HEK293 (cell line): Measurements from ENCODE around the gene HMGN1.

Experiments used
- AEBP2 ChIP-seq: fragments of 450-650 bp; formaldehyde crosslinking; IDR thresholded peaks from 2 replicates; pipeline ENCODE4 v1.5.1; 2016; ENCODE audit warnings: missing biosample characterization, missing genetic modification characterization, borderline replicate concordance
- KLF9 ChIP-seq: fragments of 450-650 bp; formaldehyde crosslinking; IDR thresholded peaks from 2 replicates; pipeline ENCODE4 v1.5.1; 2016; ENCODE audit warnings: missing biosample characterization, missing genetic modification characterization, low read depth
- PRDM1 ChIP-seq: fragments of 450-650 bp; formaldehyde crosslinking; IDR thresholded peaks from 2 replicates; pipeline ENCODE4; 2016; ENCODE audit warnings: missing biosample characterization, missing genetic modification characterization
- RBAK ChIP-seq: fragments of 450-650 bp; formaldehyde crosslinking; IDR thresholded peaks from 2 replicates; pipeline ENCODE4 v1.5.1; 2016; ENCODE audit warnings: missing biosample characterization, missing genetic modification characterization
- ZBTB11 ChIP-seq: fragments of 450-650 bp; formaldehyde crosslinking; conservative IDR thresholded peaks from 2 replicates; pipeline ENCODE4 v1.5.1; 2016; ENCODE audit warnings: low read depth, missing biosample characterization, missing genetic modification characterization
- ZBTB49 ChIP-seq: fragments of 450-650 bp; formaldehyde crosslinking; IDR thresholded peaks from 2 replicates; pipeline ENCODE4 v1.5.1; 2016; ENCODE audit warnings: missing biosample characterization, missing genetic modification characterization, low read depth
- ZBTB7A ChIP-seq: fragments of 450-650 bp; formaldehyde crosslinking; IDR thresholded peaks from 2 replicates; pipeline ENCODE4 v1.5.1; 2016; ENCODE audit warnings: low read depth, missing biosample characterization, missing genetic modification characterization
- ZFP3 ChIP-seq: fragments of 450-650 bp; formaldehyde crosslinking; IDR thresholded peaks from 2 replicates; pipeline ENCODE4 v1.5.1; 2016; ENCODE audit warnings: low read depth, missing biosample characterization, missing genetic modification characterization
- ZNF132 ChIP-seq: fragments of 450-650 bp; formaldehyde crosslinking; IDR thresholded peaks from 2 replicates; pipeline ENCODE4 v1.5.1; 2017; ENCODE audit warnings: missing biosample characterization, missing genetic modification characterization, borderline replicate concordance
- ZNF133 ChIP-seq: fragments of 450-650 bp; formaldehyde crosslinking; IDR thresholded peaks from 2 replicates; pipeline ENCODE4 v1.5.1; 2016; ENCODE audit warnings: missing biosample characterization, missing genetic modification characterization
- ZNF157 ChIP-seq: fragments of 450-650 bp; formaldehyde crosslinking; IDR thresholded peaks from 2 replicates; pipeline ENCODE4 v1.5.1; 2016; ENCODE audit warnings: missing biosample characterization, missing genetic modification characterization
- ZNF324 ChIP-seq: fragments of 450-650 bp; formaldehyde crosslinking; IDR thresholded peaks from 2 replicates; pipeline ENCODE4 v1.5.1; 2016; ENCODE audit warnings: missing biosample characterization, missing genetic modification characterization
- ZNF335 ChIP-seq: fragments of 450-650 bp; formaldehyde crosslinking; conservative IDR thresholded peaks from 2 replicates; pipeline ENCODE4 v1.5.1; 2016; ENCODE audit warnings: missing biosample characterization, missing genetic modification characterization
- ZNF350 ChIP-seq: fragments of 450-650 bp; formaldehyde crosslinking; IDR thresholded peaks from 2 replicates; pipeline ENCODE4 v1.5.0; 2017; ENCODE audit warnings: missing biosample characterization, mild to moderate bottlenecking, missing genetic modification characterization
- ZNF394 ChIP-seq: fragments of 450-650 bp; formaldehyde crosslinking; IDR thresholded peaks from 2 replicates; pipeline ENCODE4 v1.5.1; 2016; ENCODE audit warnings: missing biosample characterization, missing genetic modification characterization, mild to moderate bottlenecking, moderate library complexity, borderline replicate concordance
- ZNF423 ChIP-seq: fragments of 450-650 bp; formaldehyde crosslinking; IDR thresholded peaks from 2 replicates; pipeline ENCODE4 v1.5.1; 2016; ENCODE audit warnings: missing biosample characterization, missing genetic modification characterization
- ZNF473 ChIP-seq: fragments of 450-650 bp; formaldehyde crosslinking; IDR thresholded peaks from 2 replicates; pipeline ENCODE4 v1.5.1; 2017; ENCODE audit warnings: missing biosample characterization, missing genetic modification characterization
- ZNF529 ChIP-seq: fragments of 450-650 bp; formaldehyde crosslinking; IDR thresholded peaks from 2 replicates; pipeline ENCODE4 v1.5.1; 2017; ENCODE audit warnings: missing genetic modification characterization, missing biosample characterization; ENCODE audit not compliant: insufficient replicate concordance
- ZNF580 ChIP-seq: fragments of 450-650 bp; formaldehyde crosslinking; IDR thresholded peaks from 2 replicates; pipeline ENCODE4 v1.5.1; 2016; ENCODE audit warnings: missing biosample characterization, missing genetic modification characterization
- ZNF585B ChIP-seq: fragments of 450-650 bp; formaldehyde crosslinking; IDR thresholded peaks from 2 replicates; pipeline ENCODE4 v1.5.1; 2016; ENCODE audit warnings: missing biosample characterization, missing genetic modification characterization
- ZNF664 ChIP-seq: fragments of 450-650 bp; formaldehyde crosslinking; IDR thresholded peaks from 2 replicates; pipeline ENCODE4 v1.5.1; 2016; ENCODE audit warnings: missing biosample characterization, missing genetic modification characterization
- ZNF692 ChIP-seq: fragments of 450-650 bp; formaldehyde crosslinking; IDR thresholded peaks from 2 replicates; pipeline ENCODE4 v1.5.1; 2016; ENCODE audit warnings: missing biosample characterization, missing genetic modification characterization
- ZNF792 ChIP-seq: fragments of 450-650 bp; formaldehyde crosslinking; IDR thresholded peaks from 2 replicates; pipeline ENCODE4 v1.5.1; 2016; ENCODE audit warnings: missing biosample characterization, missing genetic modification characterization
- ZNF830 ChIP-seq: fragments of 450-650 bp; IDR thresholded peaks from 2 replicates; pipeline ENCODE4 v1.5.0; 2018; ENCODE audit warnings: missing biosample characterization, missing genetic modification characterization, low read depth, mild to moderate bottlenecking, moderate library complexity
- TF ChIP-seq, protein P1 (sequence below): IDR thresholded peaks from 2 replicates; pipeline ENCODE4 v1.6.1; 2011; ENCODE audit warnings: mild to moderate bottlenecking, low read depth, low read length, borderline replicate concordance
- TF ChIP-seq, protein P2 (sequence below): fragments of 450-650 bp; formaldehyde crosslinking; IDR thresholded peaks from 2 replicates; pipeline ENCODE4 v1.5.1; 2016; ENCODE audit warnings: missing biosample characterization, missing genetic modification characterization

HMGN1 gene

GRCh38 chr21:39313571-39314142 is 35.2 kb downstream of the HMGN1 start, which contains the start of gene BRWD1 (continued):
- TF ChIP-seq ZBTB11 (tag by site-specific recombination) (peak; percentile 84), ZNF830 (tag by site-specific recombination) (no peak), PRDM1 (tag by site-specific recombination) (peak; percentile 92), ZNF350 (tag by site-specific recombination) (peak; percentile 96), ZNF664 (peak; percentile 89; the same call in 1 of the 2 replicates), ZNF394 (tag by site-specific recombination) (peak; percentile 93), ZNF473 (tag by site-specific recombination) (no peak), ZNF792 (tag by site-specific recombination) (no peak), AEBP2 (tag by site-specific recombination) (peak; percentile 90; the same call in 1 of the 2 replicates), KLF9 (tag by site-specific recombination) (peak; percentile 98), ZNF335 (tag by site-specific recombination) (peak; percentile 95), ZNF133 (tag by site-specific recombination) (no peak; the same call in 1 of the 2 replicates), ZNF585B (tag by site-specific recombination) (peak; percentile 48), ZNF423 (peak; percentile 100), ZNF324 (tag by site-specific recombination) (peak; percentile 100), ZNF692 (peak; percentile 98), ZFP3 (tag by site-specific recombination) (peak; percentile 14; the same call in 1 of the 2 replicates), ZNF157 (tag by site-specific recombination) (peak; percentile 30; the same call in 1 of the 2 replicates), ZBTB7A (tag by site-specific recombination) (peak; percentile 100), ZNF529 (tag by site-specific recombination) (peak; percentile 88), RBAK (tag by site-specific recombination) (peak; percentile 81; the same call in 1 of the 2 replicates), ZNF580 (peak; percentile 95), ZNF132 (no peak), ZBTB49 (tag by site-specific recombination) (peak; percentile 92)
- TF ChIP-seq, protein P1, sequence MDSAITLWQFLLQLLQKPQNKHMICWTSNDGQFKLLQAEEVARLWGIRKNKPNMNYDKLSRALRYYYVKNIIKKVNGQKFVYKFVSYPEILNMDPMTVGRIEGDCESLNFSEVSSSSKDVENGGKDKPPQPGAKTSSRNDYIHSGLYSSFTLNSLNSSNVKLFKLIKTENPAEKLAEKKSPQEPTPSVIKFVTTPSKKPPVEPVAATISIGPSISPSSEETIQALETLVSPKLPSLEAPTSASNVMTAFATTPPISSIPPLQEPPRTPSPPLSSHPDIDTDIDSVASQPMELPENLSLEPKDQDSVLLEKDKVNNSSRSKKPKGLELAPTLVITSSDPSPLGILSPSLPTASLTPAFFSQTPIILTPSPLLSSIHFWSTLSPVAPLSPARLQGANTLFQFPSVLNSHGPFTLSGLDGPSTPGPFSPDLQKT, result no peak
- TF ChIP-seq, protein P2, sequence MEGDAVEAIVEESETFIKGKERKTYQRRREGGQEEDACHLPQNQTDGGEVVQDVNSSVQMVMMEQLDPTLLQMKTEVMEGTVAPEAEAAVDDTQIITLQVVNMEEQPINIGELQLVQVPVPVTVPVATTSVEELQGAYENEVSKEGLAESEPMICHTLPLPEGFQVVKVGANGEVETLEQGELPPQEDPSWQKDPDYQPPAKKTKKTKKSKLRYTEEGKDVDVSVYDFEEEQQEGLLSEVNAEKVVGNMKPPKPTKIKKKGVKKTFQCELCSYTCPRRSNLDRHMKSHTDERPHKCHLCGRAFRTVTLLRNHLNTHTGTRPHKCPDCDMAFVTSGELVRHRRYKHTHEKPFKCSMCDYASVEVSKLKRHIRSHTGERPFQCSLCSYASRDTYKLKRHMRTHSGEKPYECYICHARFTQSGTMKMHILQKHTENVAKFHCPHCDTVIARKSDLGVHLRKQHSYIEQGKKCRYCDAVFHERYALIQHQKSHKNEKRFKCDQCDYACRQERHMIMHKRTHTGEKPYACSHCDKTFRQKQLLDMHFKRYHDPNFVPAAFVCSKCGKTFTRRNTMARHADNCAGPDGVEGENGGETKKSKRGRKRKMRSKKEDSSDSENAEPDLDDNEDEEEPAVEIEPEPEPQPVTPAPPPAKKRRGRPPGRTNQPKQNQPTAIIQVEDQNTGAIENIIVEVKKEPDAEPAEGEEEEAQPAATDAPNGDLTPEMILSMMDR (tag by site-specific recombination), result peak; percentile 94
